HG02763 (cell line): ENCODE data around the gene LIN9.
"Not testable (repeated sequence)": the region's sequence is repeated elsewhere in the genome, so short reads cannot be mapped to it uniquely, and the experiment has no call there.

Experiments used
- ATAC-seq: cut with Tn5 transposase; IDR thresholded peaks from one replicate; pipeline ENCODE4 v1.9.1; 2021; ENCODE audit warnings: mild to moderate bottlenecking, moderate library complexity; ENCODE audit not compliant: unreplicated experiment

The LIN9 gene

GRCh38 chr1:226276077-226276682 is 32.8 kb downstream of the LIN9 start:
- no peak for ATAC-seq

- no peak for ATAC-seq
Measured at GRCh38 chr1:226274138-226274537, 34.8 kb downstream of the LIN9 start.

GRCh38 chr1:226272233-226272902 is 36.6 kb downstream of the LIN9 start:
- not testable (repeated sequence) for ATAC-seq

GRCh38 chr1:226268421-226269124 is 40.4 kb downstream of the LIN9 start:
- ATAC-seq: no peak

- ATAC-seq: no peak
Measured at GRCh38 chr1:226261818-226262217, 47.1 kb downstream of the LIN9 start.

GRCh38 chr1:226255380-226255779 is 53.6 kb downstream of the LIN9 start:
- no peak for ATAC-seq

- no peak for ATAC-seq
Measured at GRCh38 chr1:226253933-226254332, 55.0 kb downstream of the LIN9 start.

- not testable (repeated sequence) for ATAC-seq
Measured at GRCh38 chr1:226252841-226253240, 56.1 kb downstream of the LIN9 start.

- no peak for ATAC-seq
Measured at GRCh38 chr1:226250511-226250910, 58.5 kb downstream of the LIN9 start.

- ATAC-seq: no peak
Measured at GRCh38 chr1:226248796-226249195, 60.2 kb downstream of the LIN9 start.

- no peak for ATAC-seq
Measured at GRCh38 chr1:226248091-226248490, 60.9 kb downstream of the LIN9 start.

GRCh38 chr1:226239421-226239820 is 69.5 kb downstream of the LIN9 start:
- no peak for ATAC-seq

GRCh38 chr1:226236826-226237225 is 72.1 kb downstream of the LIN9 start:
- no peak for ATAC-seq

- no peak for ATAC-seq
Measured at GRCh38 chr1:226233806-226234205, 75.2 kb downstream of the LIN9 start.

- ATAC-seq: peak; percentile 74
Measured at GRCh38 chr1:226233293-226233692, 75.7 kb downstream of the LIN9 start.

GRCh38 chr1:226226601-226227000 is 82.4 kb downstream of the LIN9 start:
- no peak for ATAC-seq

- ATAC-seq: peak; percentile 55
Measured at GRCh38 chr1:226223786-226224244, 85.1 kb downstream of the LIN9 start.

GRCh38 chr1:226223157-226223785 is 85.7 kb downstream of the LIN9 start, which contains the start of gene MIXL1:
TSS of gene MIXL1 (plus strand) at chr1:226223664. CDS start at chr1:226223682, 18 bp downstream.
- ATAC-seq: peak; percentile 19

- ATAC-seq: no peak
Measured at GRCh38 chr1:226222686-226223085, 86.3 kb downstream of the LIN9 start.

GRCh38 chr1:226220473-226221189 is 88.3 kb downstream of the LIN9 start:
- no peak for ATAC-seq

- no peak for ATAC-seq
Measured at GRCh38 chr1:226217273-226217672, 91.7 kb downstream of the LIN9 start.
